ENCODE measurements around the gene ASAH2B.
"Not testable (repeated sequence)": the region's sequence is repeated elsewhere in the genome, so short reads cannot be mapped to it uniquely, and the experiment has no call there.

ASAH2B gene

DNA sequence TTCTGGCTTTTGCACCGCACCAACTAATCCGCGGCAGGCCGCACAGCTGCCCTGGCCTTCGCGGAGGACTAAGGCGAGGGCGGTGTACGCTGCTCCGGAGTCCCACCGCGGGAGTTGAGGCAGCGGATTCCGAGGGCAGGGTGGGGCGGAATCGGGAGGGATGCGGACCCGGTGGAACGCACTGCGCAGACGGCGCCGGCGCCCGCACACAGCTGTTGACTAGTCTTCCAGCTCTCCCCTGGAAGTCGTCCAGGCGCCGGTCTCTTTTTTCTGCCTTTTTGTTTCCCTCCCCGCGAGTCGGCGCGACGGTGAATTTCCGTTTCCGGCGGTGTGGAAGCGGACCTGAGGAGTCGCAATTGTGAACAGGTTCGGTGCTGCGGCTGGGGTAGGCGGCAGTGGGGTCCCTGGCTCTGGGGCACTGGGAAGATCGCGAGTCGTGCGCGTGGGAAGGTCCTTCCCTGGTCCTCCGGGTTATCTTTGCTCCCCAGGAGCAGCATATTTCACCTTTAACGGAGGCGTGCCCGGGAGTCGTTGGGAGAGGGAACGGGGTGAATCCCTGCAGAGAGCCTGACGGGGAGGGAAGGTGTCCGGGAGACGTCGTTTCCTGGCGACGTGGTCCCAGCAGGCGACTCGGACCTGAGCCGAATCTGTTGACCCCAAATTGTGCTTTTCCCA lies at the start of gene ASAH2B:
Gene ASAH2B, plus strand, starts transcription at position 319 of the 675 bp plus-strand sequence. CDS start 5,195 bp downstream, outside the sequence.
- peak; percentile 53 to 73 for DNase-seq (ENCODE audit: extremely low read depth in 1 of 2, low read depth in 1 of 2)

DNA sequence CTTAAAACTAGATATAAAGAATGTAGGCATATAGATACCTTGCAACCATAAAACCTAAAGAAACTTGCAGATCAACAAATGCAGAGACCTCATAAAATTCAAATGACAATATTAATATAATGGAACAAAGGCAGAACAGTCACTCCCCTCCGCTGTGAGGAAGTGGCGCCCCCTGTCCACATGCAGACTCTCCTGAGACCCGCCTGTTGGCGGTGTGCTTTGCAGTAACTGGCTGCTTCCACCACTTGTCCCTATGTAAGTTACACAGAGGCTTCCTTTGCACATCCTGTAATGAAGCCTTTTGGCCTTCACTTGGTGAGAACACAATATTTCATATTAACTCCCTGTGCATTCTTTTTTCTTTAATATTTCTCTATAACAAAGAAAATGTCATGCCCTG lies 41.9 kb upstream of the ASAH2B start:
- not testable (repeated sequence) for DNase-seq (ENCODE audit: extremely low read depth in 1 of 2, low read depth in 1 of 2)

DNA sequence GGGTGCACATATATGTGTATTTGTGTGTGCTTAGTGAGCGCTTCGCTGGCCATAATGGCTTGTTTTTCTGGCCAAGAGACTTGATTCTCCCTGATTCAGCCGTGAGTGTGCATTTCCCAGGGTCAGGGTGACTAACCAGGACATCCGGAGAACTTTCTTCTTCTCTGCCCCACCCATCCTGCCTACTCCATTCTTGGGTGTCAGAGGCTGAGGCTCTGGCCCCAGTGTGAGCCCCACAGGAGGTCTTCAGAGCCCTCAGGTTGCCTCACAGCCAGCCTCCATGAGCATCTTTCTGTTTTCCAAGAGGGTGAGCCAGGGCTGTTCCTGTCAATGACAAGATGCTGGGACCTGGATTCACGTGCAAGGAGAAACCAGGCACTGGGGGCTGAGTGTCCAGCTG lies 37.8 kb upstream of the ASAH2B start:
- DNase-seq (ENCODE audit: extremely low read depth in 1 of 2, low read depth in 1 of 2), result not testable (repeated sequence)

DNA sequence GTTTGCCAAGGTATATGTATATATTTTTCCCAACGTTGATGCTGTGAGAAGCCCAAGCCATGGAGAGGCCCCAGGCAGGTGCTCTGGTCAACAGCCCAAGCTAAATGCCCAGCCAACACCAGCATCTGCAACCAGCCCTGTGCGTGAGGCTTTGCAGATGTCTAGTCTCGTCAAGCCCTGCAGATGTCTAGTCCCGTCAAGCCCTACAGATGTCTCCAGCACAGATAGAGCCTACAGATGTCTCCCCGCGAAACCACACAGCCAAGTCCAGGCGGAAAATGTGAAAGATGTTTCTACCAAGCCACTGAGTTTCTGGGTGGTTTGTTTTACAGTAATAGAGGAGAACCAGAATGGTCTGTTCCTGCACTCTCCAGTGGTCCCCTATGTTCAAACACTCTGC lies 36.7 kb upstream of the ASAH2B start:
- not testable (repeated sequence) for DNase-seq (ENCODE audit: extremely low read depth in 1 of 2, low read depth in 1 of 2)

DNA sequence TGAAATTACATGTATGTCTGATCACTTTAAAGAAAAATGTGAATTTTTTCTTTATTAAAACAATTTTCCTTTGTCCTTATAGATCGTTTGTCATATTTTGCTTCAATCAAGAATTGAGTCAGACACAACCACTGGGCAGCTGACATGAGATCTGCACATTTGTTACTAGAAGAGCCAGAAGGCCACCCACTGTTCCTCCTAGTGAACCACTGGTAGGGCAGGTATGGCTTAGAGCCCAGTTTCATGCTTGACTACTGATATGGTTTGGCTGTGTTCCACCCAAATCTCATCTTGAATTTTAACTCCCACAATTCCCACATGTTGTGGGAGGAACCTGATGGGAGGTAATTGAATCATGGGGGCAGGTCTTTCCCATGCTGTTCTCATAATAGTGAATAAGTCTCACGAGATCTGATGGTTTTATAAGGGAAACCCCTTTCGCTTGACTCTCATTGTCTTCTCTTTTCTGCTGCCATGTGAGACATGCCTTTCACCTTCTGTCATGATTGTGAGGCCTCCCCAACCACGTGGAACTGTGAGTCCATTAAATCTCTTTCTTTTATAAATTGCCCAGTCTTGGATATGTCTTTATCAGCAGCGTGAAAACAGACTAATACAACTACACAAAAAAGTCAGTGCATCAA lies 35.2 kb upstream of the ASAH2B start:
- DNase-seq (ENCODE audit: extremely low read depth in 1 of 2, low read depth in 1 of 2), result not testable (repeated sequence)

DNA sequence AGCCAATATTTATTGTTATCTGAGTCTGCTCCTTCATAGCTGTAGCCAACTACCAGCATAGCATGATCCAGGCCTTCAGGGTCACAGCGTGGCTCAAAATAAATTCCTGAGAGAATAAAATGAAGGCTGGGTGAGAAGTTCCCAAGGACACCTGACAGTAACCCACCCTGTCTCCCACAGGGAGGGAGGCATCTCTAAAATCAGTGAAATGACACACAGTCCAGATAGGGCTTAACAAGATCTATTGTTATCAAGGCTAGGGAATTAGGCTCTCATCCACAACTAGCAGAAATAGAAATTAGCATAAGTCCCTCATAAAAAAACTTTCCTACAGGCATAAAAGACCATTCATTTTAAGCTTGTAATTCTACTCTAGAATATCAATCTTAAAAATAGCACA lies 33.7 kb upstream of the ASAH2B start:
- not testable (repeated sequence) for DNase-seq (ENCODE audit: extremely low read depth in 1 of 2, low read depth in 1 of 2)

DNA sequence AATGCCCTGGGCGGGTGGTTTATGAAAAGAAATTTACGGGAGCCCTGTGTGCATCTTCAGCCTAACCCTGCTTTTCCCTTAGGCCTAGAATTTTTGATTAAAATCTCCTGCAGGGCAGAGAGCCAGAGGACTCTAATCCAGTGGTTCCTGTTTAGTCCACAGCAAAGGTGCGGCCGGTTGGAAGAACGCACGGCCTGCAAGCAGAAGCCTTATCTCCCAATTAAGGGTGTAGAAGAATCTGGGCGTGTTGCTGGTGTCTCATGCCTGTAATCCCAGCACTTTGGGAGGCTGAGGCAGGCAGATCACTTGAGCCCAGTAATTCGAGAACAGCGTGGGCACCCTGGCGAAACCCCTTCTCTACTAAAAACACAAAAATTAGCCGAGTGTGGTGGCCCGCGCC lies 29.5 kb upstream of the ASAH2B start:
- DNase-seq (ENCODE audit: extremely low read depth in 1 of 2, low read depth in 1 of 2), result not testable (repeated sequence)

DNA sequence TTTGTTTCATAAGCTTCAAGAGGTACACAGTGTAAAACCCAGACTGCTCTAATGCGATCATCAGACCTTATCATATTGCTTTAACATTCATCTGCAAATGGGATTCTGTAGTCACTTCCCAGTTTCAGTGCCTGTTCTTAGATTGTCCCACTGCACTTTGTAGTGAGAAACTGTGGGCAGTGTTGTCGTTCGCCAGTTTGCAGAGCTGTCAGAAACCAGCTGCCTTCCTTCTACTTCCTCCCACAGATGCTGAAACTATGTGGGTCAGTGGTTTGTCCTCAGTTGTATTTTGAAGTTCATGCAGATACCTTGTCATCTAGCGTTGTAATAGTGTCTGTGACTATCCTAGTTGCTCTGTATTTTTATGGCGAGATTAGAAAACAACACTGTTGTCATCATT lies 15.9 kb upstream of the ASAH2B start:
- not testable (repeated sequence) for DNase-seq (ENCODE audit: extremely low read depth in 1 of 2, low read depth in 1 of 2)

DNA sequence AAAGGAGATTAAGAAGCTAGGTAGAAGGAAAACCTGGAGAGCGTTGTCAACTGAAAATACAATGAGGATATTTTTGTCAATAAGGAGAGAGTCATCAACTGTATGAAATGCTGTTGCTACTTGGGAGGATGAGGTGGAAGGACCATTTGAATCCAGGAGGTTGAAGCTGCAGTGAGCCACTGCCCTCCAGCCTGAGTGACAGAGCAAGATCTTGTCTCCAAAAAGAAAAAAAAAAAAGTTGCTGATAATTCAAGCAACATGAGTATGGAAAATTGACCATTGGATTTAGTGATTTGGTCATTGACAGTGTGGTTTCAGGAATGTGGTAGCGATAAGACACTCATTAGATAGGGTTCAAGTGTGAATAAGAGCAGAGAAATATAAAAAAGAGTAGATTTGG lies 11.6 kb upstream of the ASAH2B start:
- DNase-seq (ENCODE audit: extremely low read depth in 1 of 2, low read depth in 1 of 2), result not testable (repeated sequence)

DNA sequence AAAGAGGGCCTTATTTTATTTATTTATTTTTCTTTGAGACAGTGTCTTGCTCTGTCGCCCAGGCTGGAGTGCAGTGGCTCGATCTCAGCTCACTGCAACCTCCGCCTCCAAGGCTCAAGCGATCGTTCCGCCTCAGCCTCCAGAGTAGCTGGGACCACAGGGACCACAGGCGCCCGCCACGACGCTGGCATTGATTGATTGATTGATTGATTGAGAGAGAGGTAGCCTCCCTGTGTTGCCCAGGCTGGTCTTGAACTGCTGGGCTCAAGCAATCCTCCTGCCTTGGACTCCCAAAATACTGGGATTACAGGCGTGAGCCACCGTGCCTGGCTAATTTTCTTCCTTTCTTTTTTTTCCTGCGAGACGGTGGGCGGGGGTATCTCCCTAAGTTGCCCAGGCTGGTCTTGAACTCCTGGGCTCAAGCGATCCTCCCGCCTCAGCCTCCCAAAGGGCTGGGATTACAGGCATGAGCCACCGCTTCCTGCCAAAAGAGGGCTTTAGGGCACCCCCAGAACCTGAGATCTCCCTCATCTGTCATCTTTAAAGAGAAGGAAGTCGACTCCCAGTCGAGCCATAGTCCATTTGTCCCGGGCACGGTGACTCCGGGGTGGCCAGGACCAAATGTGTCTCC lies 634 bp upstream of the ASAH2B start:
- not testable (repeated sequence) for DNase-seq (ENCODE audit: extremely low read depth in 1 of 2, low read depth in 1 of 2)

DNA sequence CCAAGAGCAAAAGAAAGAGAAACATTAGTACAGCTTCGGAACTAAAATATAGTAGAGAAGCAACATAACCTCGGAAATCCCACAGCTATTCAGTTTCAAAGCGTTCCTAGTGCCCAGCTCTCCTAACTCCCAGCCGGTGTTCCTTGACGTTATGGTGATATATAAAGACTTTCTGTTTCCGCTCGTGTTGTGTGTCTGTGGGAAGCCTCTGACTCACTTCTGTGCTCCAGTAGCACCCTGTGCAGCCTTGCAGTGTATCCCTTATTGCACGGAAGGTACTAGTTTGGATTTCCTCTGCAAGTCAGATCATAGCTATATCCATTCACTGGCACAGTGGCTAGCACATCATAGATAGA lies 535 bp downstream of the ASAH2B start:
- DNase-seq (ENCODE audit: extremely low read depth in 1 of 2, low read depth in 1 of 2), result peak in 1 of 2 donors; percentile 13

DNA sequence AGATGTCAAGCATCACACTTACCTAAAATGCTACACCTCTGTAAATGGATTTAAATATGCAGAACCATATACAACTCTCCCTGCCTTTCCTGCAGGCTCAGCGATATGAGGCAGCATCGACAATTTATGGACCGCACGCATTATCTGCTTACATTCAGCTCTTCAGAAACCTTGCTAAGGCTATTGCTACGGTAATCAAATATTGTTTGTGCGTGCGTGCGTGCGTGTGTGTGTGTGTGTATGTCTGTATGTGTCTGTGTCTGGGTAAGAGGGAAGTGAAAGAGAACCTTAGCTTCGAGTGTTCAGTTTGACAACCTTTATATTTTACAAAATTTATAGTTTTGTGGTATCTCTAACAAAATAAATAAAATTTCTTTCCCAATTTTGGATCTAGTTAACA lies 3.1 kb downstream of the ASAH2B start:
- DNase-seq (ENCODE audit: extremely low read depth in 1 of 2, low read depth in 1 of 2), result not testable (repeated sequence)

DNA sequence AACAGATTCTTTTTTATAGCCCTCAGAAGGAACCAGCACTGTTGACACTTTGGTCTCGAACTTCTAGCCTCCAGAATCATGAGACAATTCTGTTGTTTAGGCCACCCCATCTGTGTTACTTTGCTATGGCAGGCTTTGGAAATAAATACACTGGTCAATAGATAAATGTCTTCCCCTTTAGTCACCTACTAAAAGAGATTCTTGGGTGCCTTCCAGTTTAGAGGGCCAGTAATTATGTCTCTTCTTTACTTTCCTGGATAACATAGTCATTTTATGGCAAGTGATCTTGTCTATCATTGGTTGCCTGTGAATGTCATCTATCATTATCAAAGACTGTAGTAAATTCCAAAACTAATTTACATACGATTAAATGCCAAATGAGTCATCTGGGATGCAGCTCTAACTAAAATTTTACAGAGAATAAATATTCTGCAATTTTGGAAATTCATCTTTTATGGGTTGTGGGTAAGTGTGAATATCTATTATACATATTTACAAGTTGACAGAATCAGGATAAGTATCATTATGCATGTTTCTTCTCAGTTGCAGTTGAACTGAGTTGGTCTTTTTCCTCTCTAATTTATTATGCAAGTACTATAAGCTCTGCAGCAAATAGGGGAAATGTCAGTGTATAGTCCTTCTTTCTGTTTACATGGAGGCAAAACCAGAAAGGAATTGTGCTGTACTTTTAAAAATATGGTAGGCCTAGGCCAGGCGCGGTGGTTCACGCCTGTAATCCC lies 27.2 kb downstream of the ASAH2B start:
- not testable (repeated sequence) for DNase-seq (ENCODE audit: extremely low read depth in 1 of 2, low read depth in 1 of 2)

DNA sequence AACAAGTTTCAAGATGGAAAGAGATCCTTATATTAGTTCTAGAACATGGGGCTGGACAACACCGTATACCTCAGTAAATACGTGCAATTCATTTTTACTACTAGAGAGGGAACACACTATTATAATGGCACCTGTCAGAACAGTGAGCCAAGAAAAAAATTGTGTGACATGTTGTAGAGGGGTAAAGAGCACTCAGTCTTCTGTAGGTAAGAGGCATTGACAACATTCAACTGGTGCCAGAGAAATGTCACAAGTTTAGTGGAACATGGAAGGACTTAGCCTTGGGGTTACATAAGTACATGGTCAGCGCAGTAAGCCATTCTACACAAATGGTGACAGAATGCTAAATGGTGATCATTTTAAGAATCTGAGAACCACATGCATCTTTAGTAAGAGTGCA lies 32.3 kb downstream of the ASAH2B start:
- not testable (repeated sequence) for DNase-seq (ENCODE audit: extremely low read depth in 1 of 2, low read depth in 1 of 2)

DNA sequence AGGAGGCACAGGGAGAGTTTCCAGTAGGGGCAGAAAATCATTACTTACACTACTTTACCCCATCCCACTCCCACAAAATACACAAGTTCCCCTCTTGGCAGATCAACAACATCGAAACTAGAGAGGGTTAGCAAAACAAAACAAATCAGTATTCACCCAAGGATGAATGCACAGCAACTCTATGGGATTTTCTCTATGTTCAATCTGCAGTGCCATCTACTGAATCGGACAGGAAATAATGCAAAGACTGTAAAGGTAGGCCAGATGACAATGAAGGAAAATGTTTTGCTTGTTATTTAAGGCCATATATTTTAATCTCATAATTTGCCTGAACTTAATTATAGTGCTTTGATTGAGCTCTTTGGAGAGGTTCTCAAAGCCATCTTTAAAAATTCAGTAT lies 35.1 kb downstream of the ASAH2B start:
- DNase-seq (ENCODE audit: extremely low read depth in 1 of 2, low read depth in 1 of 2), result not testable (repeated sequence)

DNA sequence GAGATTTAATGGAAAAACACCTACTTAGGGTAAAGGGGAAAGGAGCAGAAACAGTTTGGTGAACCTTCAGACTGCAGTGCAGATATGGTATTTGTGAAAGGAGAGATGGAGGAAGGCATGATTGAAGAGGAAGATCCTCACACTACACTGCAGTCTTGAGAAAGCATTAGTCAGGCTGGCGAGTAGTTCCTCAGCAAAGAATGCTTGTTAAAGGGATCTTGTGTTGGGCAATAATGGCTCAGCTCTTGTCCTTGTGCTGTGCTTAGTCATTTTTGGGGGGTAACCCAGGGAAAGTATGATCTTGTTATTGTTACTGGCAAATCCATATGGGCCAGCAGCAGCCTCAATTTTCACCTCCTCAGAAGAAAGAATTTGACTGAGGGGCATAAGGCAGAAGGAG lies 40.3 kb downstream of the ASAH2B start:
- DNase-seq (ENCODE audit: extremely low read depth in 1 of 2, low read depth in 1 of 2), result not testable (repeated sequence)

DNA sequence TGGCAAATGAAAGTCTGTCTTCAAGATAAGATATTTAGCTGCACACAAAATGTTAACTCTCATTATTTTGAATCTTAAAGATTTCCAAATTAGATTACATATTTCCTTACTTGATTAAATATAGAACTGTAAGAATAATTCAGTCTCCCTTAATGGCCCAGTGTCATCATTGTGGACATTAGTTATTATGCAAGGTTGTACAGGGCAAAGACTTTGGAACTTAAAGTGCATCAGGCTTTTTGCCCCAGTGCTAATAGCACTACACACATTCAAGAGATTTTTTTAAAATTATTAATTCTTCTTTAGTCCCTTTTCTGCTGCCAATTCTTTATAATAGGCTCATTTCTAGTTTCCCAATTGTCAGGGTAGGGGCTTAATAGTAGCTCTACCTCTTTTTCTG lies 42.3 kb downstream of the ASAH2B start:
- not testable (repeated sequence) for DNase-seq (ENCODE audit: extremely low read depth in 1 of 2, low read depth in 1 of 2)

DNA sequence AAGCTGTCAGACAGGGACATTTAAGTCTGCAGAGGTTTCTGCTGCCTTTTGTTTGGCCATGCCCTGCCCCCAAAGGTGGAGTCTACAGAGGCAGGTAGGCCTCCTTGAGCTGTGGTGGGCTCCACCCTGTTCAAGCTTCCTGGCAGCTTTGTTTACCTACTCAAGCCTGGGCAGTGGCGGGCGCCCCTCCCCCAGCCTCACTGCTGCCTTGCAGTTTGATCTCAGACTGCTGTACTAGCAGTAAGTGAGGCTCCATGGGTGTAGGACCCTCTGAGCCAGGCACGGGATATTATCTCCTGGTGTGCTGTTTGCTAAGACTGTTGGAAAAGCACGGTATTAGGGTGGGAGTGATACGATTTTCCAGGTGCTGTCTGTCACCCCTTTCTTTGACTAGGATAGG lies 48.2 kb downstream of the ASAH2B start:
- not testable (repeated sequence) for DNase-seq (ENCODE audit: extremely low read depth in 1 of 2, low read depth in 1 of 2)

DNA sequence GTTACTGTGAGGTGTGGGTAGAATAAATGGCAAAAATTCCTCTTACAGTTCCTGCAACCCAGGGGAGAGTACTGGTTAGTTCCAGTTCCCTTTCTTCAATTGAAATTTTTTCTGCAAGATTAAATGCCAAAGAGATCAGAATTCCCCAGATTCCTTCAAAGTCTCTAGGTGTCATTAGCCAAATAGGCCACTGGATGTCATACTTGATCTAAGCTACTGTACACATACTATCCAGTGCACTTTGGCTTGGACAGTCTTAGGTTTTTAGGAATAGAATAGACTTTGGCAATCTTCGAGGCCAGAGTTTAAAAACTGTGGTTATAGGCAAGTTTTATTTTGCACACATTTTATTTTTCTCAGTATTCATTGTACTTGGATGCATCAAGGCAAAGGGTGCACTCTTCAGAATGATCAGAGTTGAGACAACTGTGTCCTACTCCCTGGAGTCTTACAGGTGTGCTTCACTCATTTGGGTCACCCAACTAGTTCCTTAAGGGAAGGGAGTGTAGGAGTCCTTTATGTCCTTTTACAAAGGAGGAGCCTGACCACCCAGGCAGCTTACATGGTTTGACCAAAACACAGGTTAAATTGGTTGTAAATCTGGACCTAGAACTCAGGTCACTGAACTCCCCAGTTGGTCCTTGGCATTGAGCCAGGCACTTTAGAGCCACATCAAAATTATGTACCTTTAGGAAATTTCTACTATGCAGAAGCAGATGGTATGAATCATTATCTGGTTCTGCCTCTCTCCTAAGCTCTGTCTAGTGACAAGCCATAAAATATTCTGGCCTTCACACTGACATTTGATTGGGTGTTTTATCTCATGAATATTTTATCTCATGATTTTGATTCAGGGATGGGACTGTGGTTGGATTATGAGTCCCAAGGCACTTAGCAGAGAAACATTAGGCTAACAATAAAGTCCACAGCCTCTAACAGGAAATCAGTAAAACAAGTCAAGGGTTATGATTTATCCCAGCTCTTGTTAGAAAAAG lies 49.5 kb downstream of the ASAH2B start:
- DNase-seq (ENCODE audit: extremely low read depth in 1 of 2, low read depth in 1 of 2), result no peak

DNA sequence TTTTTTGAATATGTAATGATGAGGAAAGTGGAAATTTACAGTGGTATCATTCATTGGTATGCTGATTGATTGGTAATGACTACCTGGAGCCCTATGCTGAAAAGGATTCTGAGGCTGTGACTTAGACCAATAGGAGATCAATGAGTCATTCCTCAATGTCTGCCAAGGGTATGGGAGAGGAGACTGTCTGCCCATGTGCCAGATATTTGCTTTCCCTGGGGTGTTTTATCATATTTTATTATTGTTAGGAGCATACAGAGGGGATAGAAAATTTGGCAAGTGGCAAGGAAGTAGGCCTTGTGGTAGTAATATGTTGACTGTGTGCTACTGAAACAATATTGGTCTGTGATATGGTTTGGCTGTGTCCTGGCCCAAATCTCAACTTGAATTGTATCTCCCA lies 54.8 kb downstream of the ASAH2B start:
- no peak for DNase-seq (ENCODE audit: extremely low read depth in 1 of 2, low read depth in 1 of 2)
